Measurements from ENCODE around the gene MYO6. TPM values are rescaled to one million over a fixed set of nuclear protein-coding genes. Genes with fewer than 3 reads are reported as not detected.
A peak's percentile ranks its signal among the peaks of the same experiment; 100 is the strongest.

Gene MYO6
- polyA plus RNA-seq, 1 of the 3 experiments (the other 2 are of a cell fraction), result 6.2 TPM

DNA sequence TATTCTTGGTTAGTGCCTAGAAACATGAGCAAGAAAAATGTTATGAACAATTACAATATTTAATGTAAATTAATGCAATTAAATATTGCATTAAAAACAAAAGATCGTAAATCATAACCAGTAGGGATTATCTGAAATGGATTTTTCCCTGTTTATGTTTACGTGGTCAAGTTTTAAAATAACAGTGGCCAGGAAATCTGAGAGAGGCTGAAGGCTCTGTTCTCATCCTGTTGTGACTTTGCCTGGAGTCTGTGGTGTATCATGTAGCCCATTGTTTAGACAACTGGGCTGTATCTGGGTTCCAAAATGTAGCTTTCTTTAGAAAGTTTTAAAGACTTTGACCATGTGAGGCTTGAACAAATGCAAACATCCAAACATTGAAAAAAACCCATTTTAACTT lies 2.4 kb downstream of the MYO6 start:
- no peak overlapping the region for H2AFZ ChIP-seq (ENCODE audit: low read depth)
- peaks cover 48% of the 10 kb centered on the region for H3K79me2 ChIP-seq (ENCODE audit: insufficient read depth)
- peaks cover 0 to 5% of the 10 kb centered on the region in 2 experiments; a peak in 2 of 4 replicates for H3K4me1 ChIP-seq (ENCODE audit: control insufficient read depth in 1 of 2, insufficient read depth in 2 of 2, low read depth in 1 of 2, low read length in 1 of 2)
- TF ChIP-seq EZH2phosphoT487 (IDR thresholded peaks at IDR 0.05; ENCODE audit: borderline replicate concordance, low read depth) (no peak), JUND (IDR thresholded peaks at IDR 0.05) (no peak), RCOR1 (IDR thresholded peaks at IDR 0.05; ENCODE audit: low read length) (no peak), GABPA (IDR thresholded peaks at IDR 0.05; ENCODE audit: low read depth) (no peak), TCF12 (IDR thresholded peaks at IDR 0.05) (no peak), CHD2 (IDR thresholded peaks at IDR 0.05; ENCODE audit: low read length, partially characterized antibody) (no peak), REST (IDR thresholded peaks at IDR 0.05; ENCODE audit: low read depth, low read length) (no peak), IRF3 (IDR thresholded peaks at IDR 0.05; ENCODE audit: low read depth, low read length) (no peak), RFX5 (IDR thresholded peaks at IDR 0.05; ENCODE audit: low read length) (no peak), YY1 (IDR thresholded peaks at IDR 0.05; ENCODE audit: low read depth) (no peak), POLR2AphosphoS5 (IDR thresholded peaks at IDR 0.05; ENCODE audit: low read depth, low read length) (no peak), MEF2A (IDR thresholded peaks at IDR 0.05; ENCODE audit: borderline replicate concordance, low read depth) (no peak), SIN3A (IDR thresholded peaks at IDR 0.05; ENCODE audit: borderline replicate concordance, low read depth, low read length) (no peak)
- TF ChIP-seq, protein P1, sequence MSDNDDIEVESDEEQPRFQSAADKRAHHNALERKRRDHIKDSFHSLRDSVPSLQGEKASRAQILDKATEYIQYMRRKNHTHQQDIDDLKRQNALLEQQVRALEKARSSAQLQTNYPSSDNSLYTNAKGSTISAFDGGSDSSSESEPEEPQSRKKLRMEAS (IDR thresholded peaks at IDR 0.05; ENCODE audit: low read depth), result no peak
- H3K9me3 ChIP-seq, result no peaks in the 10 kb centered on the region
- CTCF ChIA-PET, result no interaction called here
- H3K4me3 ChIP-seq (ENCODE audit: low read depth in 2 of 2, low read length in 1 of 2), result no peak overlapping the region
- POLR2A ChIA-PET, result interaction anchor here (0.6 kb wide), 1 partner anchor 19 kb away, joined by 5 read pairs; no protein-coding TSS in a partner anchor
- no peak for DNase-seq
- peaks cover 24% of the 10 kb centered on the region for H3F3A ChIP-seq (replicated peaks; ENCODE audit: insufficient read depth)
- no peak overlapping the region for H3K9ac ChIP-seq
- peaks cover 0 to 5% of the 10 kb centered on the region in 2 experiments for H3K36me3 ChIP-seq (replicated peaks in 1 of 2; ENCODE audit: control insufficient read depth in 1 of 2, insufficient read depth in 2 of 2, low read length in 1 of 2)
- peak overlapping the region in 1 of 2 experiments; percentile 7; a peak in 1 of 4 replicates for H3K27ac ChIP-seq (ENCODE audit: low read depth in 2 of 2, low read length in 1 of 2)
- H3K9me2 ChIP-seq, result no peaks in the 10 kb centered on the region
- WGBS (ENCODE audit: low lambda C conversion rate), result 91% methylated on average over 2 of the region's 2 CpGs
- no peaks in the 10 kb centered on the region for H4K20me1 ChIP-seq (ENCODE audit: insufficient read depth)
- H3K27me3 ChIP-seq (ENCODE audit: insufficient read depth), result no peaks in the 10 kb centered on the region
- H3K4me2 ChIP-seq, result no peak overlapping the region
